Measurements from ENCODE around the gene MAML2.

The MAML2 gene

GRCh38 chr11:96316869-96317268 is 26.1 kb downstream of the MAML2 start:
- DNase-seq, result no peak

- no peak for DNase-seq
These were observed 27.5 kb downstream of the MAML2 start for GRCh38 chr11:96315476-96315875.

GRCh38 chr11:96314326-96315020 is 28.5 kb downstream of the MAML2 start:
- DNase-seq, result no peak

- DNase-seq, result no peak
These were observed 29.8 kb downstream of the MAML2 start for GRCh38 chr11:96313163-96313562.

GRCh38 chr11:96311120-96311568 is 31.9 kb downstream of the MAML2 start:
- no peak for DNase-seq

- no peak for DNase-seq
These were observed 32.8 kb downstream of the MAML2 start for GRCh38 chr11:96310236-96310635.

GRCh38 chr11:96309643-96310017 is 33.4 kb downstream of the MAML2 start:
- DNase-seq, result no peak

GRCh38 chr11:96309016-96309642 is 33.9 kb downstream of the MAML2 start:
- no peak for DNase-seq

- DNase-seq, result no peak
These were observed 35.2 kb downstream of the MAML2 start for GRCh38 chr11:96307776-96308140.

GRCh38 chr11:96306933-96307775 is 35.8 kb downstream of the MAML2 start:
- DNase-seq, result no peak

GRCh38 chr11:96306600-96306932 is 36.4 kb downstream of the MAML2 start:
- no peak for DNase-seq

- no peak for DNase-seq
These were observed 36.9 kb downstream of the MAML2 start for GRCh38 chr11:96306071-96306470.

- no peak for DNase-seq
These were observed 39.0 kb downstream of the MAML2 start for GRCh38 chr11:96303980-96304379.

- DNase-seq, result no peak
These were observed 39.9 kb downstream of the MAML2 start for GRCh38 chr11:96303064-96303463.

- no peak for DNase-seq
These were observed 41.2 kb downstream of the MAML2 start for GRCh38 chr11:96301818-96302217.

- no peak for DNase-seq
These were observed 43.7 kb downstream of the MAML2 start for GRCh38 chr11:96299155-96299888.

GRCh38 chr11:96295369-96295768 is 47.6 kb downstream of the MAML2 start:
- DNase-seq, result no peak

GRCh38 chr11:96294289-96294688 is 48.7 kb downstream of the MAML2 start:
- DNase-seq, result no peak

- no peak for DNase-seq
These were observed 49.4 kb downstream of the MAML2 start for GRCh38 chr11:96293598-96294021.

- DNase-seq, result no peak
These were observed 49.9 kb downstream of the MAML2 start for GRCh38 chr11:96293109-96293508.

- no peak for DNase-seq
These were observed 50.5 kb downstream of the MAML2 start for GRCh38 chr11:96292291-96293010.

- DNase-seq, result no peak
These were observed 52.4 kb downstream of the MAML2 start for GRCh38 chr11:96290631-96291030.

GRCh38 chr11:96290031-96290430 is 53.0 kb downstream of the MAML2 start:
- DNase-seq, result no peak
